HEK293T (cell line): ENCODE measurements around the gene OR51B4.

ENCODE experiments used
- ARNT ChIP-seq: fragments of 450-650 bp; IDR thresholded peaks from 2 replicates; pipeline ENCODE4 v1.6.1; 2017; ENCODE audit warnings: mild to moderate bottlenecking
- BHLHE40 ChIP-seq: fragments of 450-650 bp; IDR thresholded peaks from 2 replicates; pipeline ENCODE4 v1.6.1; 2016; ENCODE audit warnings: mild to moderate bottlenecking, moderate library complexity, borderline replicate concordance
- CTBP1 ChIP-seq: fragments of 450-650 bp; IDR thresholded peaks from 2 replicates; pipeline ENCODE4 v1.6.1; 2016; ENCODE audit warnings: borderline replicate concordance
- FOXA1 ChIP-seq: fragments of 450-650 bp; IDR thresholded peaks from 2 replicates; pipeline ENCODE4 v1.6.1; 2016; ENCODE audit warnings: mild to moderate bottlenecking
- FOXK2 ChIP-seq: fragments of 450-650 bp; IDR thresholded peaks from 2 replicates; pipeline ENCODE4 v1.6.1; 2016; ENCODE audit warnings: mild to moderate bottlenecking
- HDGF ChIP-seq: fragments of 450-650 bp; IDR thresholded peaks from 2 replicates; pipeline ENCODE4 v1.6.1; 2017; ENCODE audit warnings: antibody characterized with exemption, borderline replicate concordance
- L3MBTL2 ChIP-seq: fragments of 450-650 bp; conservative IDR thresholded peaks from 2 replicates; pipeline ENCODE4 v1.6.1; 2016; ENCODE audit warnings: mild to moderate bottlenecking
- SP1 ChIP-seq: fragments of 450-650 bp; IDR thresholded peaks from 2 replicates; pipeline ENCODE4 v1.6.1; 2017
- SUZ12 ChIP-seq: fragments of 450-650 bp; IDR thresholded peaks from 2 replicates; pipeline ENCODE4 v1.6.1; 2016; ENCODE audit warnings: mild to moderate bottlenecking
- TARDBP ChIP-seq: fragments of 450-650 bp; IDR thresholded peaks from 2 replicates; pipeline ENCODE4 v1.6.1; 2016
- ZNF384 ChIP-seq: fragments of 450-650 bp; IDR thresholded peaks from 2 replicates; pipeline ENCODE4 v1.6.1; 2016
- TF ChIP-seq, protein P1 (sequence below): fragments of 450-650 bp; IDR thresholded peaks from 2 replicates; pipeline ENCODE4 v1.6.1; 2016

DNA sequence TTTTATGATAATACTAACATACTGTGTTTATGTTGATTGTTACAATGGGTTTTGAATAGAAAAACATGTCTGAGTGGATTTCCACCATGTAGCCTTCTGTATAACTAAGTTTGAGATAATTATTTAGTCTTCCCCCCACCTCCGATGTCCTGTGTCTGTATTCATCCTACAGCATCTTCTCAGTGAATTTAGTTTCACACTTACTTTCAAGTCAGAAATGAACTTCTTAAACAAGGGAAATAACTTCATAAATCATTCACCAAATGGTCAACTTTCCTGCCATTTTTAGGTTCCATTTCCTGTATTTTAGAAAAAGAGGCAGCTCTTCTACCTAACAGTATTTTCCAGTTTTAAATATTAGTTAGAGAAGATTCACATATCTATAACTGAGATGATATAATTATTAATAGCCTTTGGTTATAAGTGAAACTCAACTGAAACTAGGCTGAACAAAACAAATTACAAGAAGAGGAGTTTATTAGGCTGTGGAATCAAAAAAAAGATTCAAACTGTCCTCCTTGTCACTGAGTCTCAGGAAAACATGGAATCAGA, 38.1 kb upstream of the OR51B4 start:
- TF ChIP-seq BHLHE40 (no peak), SUZ12 (no peak), FOXK2 (no peak), FOXA1 (no peak), SP1 (no peak), ZNF384 (no peak), L3MBTL2 (no peak), ARNT (no peak), TARDBP (no peak), CTBP1 (no peak), HDGF (no peak)
- TF ChIP-seq, protein P1, sequence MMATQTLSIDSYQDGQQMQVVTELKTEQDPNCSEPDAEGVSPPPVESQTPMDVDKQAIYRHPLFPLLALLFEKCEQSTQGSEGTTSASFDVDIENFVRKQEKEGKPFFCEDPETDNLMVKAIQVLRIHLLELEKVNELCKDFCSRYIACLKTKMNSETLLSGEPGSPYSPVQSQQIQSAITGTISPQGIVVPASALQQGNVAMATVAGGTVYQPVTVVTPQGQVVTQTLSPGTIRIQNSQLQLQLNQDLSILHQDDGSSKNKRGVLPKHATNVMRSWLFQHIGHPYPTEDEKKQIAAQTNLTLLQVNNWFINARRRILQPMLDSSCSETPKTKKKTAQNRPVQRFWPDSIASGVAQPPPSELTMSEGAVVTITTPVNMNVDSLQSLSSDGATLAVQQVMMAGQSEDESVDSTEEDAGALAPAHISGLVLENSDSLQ = no peak
